GM23338 (cell line): ENCODE results near the gene CLIP2. TPM values are rescaled to one million over a fixed set of nuclear protein-coding genes. Genes with fewer than 3 reads are reported as not detected.

Source experiments
- ATAC-seq: fragments of 200-7000 bp; cut with Tn5 transposase; 3 replicates; pipeline ENCODE4 v1.9.1; 2020
- DNase-seq: peaks from one replicate; pipeline ENCODE4 v3.0.0-alpha.2; 2015; ENCODE audit warnings: low spot score
- H2AFZ ChIP-seq: fragments of 200-600 bp; sonication (generic); 2 replicates; pipeline ENCODE4 v1.8.0; 2016; ENCODE audit warnings: antibody characterized with exemption, mild to moderate bottlenecking, moderate library complexity
- H3F3A ChIP-seq: fragments of 200-600 bp; sonication (generic); replicated peaks from 2 replicates; pipeline ENCODE4 v1.8.0; 2017; ENCODE audit warnings: antibody characterized with exemption, mixed run types, low read depth
- H3K27ac ChIP-seq: fragments of 200-600 bp; sonication (generic); 2 replicates; pipeline ENCODE4 v1.6.1; 2016; ENCODE audit warnings: low read depth
- H3K27me3 ChIP-seq: fragments of 200-600 bp; sonication (generic); 2 replicates; pipeline ENCODE4 v1.8.0; 2016; ENCODE audit warnings: mild to moderate bottlenecking, mixed run types, moderate library complexity; ENCODE audit not compliant: insufficient read depth
- H3K36me3 ChIP-seq: fragments of 200-600 bp; sonication (generic); 2 replicates; pipeline ENCODE4 v1.8.0; 2016; ENCODE audit warnings: mild to moderate bottlenecking; ENCODE audit not compliant: insufficient read depth
- H3K4me1 ChIP-seq: fragments of 200-600 bp; sonication (generic); 2 replicates; pipeline ENCODE4 v1.8.0; 2016; ENCODE audit warnings: mild to moderate bottlenecking, moderate library complexity; ENCODE audit not compliant: insufficient read depth
- H3K4me2 ChIP-seq: fragments of 200-600 bp; sonication (generic); 2 replicates; pipeline ENCODE4 v1.7.1; 2017; ENCODE audit warnings: mixed run types
- H3K4me3 ChIP-seq: fragments of 200-600 bp; sonication (generic); 2 replicates; pipeline ENCODE4 v1.6.1; 2016; ENCODE audit warnings: mixed run types
- H3K79me2 ChIP-seq: fragments of 200-600 bp; sonication (generic); replicated peaks from 2 replicates; pipeline ENCODE4 v1.8.0; 2017; ENCODE audit warnings: mild to moderate bottlenecking; ENCODE audit not compliant: insufficient read depth
- H3K9me2 ChIP-seq: fragments of 200-600 bp; sonication (generic); 2 replicates; pipeline ENCODE4 v1.8.0; 2017; ENCODE audit not compliant: insufficient read depth
- H4K20me1 ChIP-seq: fragments of 200-600 bp; sonication (generic); replicated peaks from 2 replicates; pipeline ENCODE4 v1.8.0; 2017; ENCODE audit warnings: mild to moderate bottlenecking; ENCODE audit not compliant: insufficient read depth
- H3K27ac Mint-ChIP-seq: 2 replicates; pipeline ENCODE4 v1.8.0; 2020; ENCODE audit warnings: inconsistent platforms, mild to moderate bottlenecking, moderate library complexity, mixed read lengths
- H3K27me3 Mint-ChIP-seq: 3 replicates; pipeline ENCODE4 v1.8.0; 2022; ENCODE audit warnings: low read depth, mild to moderate bottlenecking, moderate library complexity, mixed read lengths, inconsistent platforms; ENCODE audit not compliant: insufficient read depth, poor library complexity
- H3K36me3 Mint-ChIP-seq: 3 replicates; pipeline ENCODE4 v1.8.0; 2021; ENCODE audit warnings: low read depth, mild to moderate bottlenecking, inconsistent platforms, moderate library complexity, mixed read lengths
- H3K4me1 Mint-ChIP-seq: 3 replicates; pipeline ENCODE4 v1.8.0; 2020; ENCODE audit warnings: mild to moderate bottlenecking, inconsistent platforms, mixed read lengths
- H3K4me3 Mint-ChIP-seq: 3 replicates; pipeline ENCODE4 v1.8.0; 2021; ENCODE audit warnings: moderate library complexity, mild to moderate bottlenecking, inconsistent platforms, mixed read lengths
- H3K9me3 Mint-ChIP-seq: 3 replicates; pipeline ENCODE4 v1.8.0; 2020; ENCODE audit warnings: moderate library complexity, mild to moderate bottlenecking, inconsistent platforms, mixed read lengths
- CREB1 ChIP-seq: fragments of 250-450 bp; sonication (Bioruptor Pico); IDR thresholded peaks from 2 replicates; pipeline ENCODE4 v1.5.0; 2020; ENCODE audit warnings: low read depth, mild to moderate bottlenecking, moderate library complexity
- EZH2 ChIP-seq: fragments of 200-600 bp; sonication (generic); IDR thresholded peaks from one replicate; pipeline ENCODE4 v1.8.0; 2017; ENCODE audit warnings: antibody characterized with exemption, mild to moderate bottlenecking, low read depth; ENCODE audit not compliant: unreplicated experiment
- EZH2phosphoT487 ChIP-seq: fragments of 200-600 bp; sonication (generic); IDR thresholded peaks from one replicate; pipeline ENCODE4 v1.8.1; 2018; ENCODE audit warnings: antibody characterized with exemption; ENCODE audit not compliant: unreplicated experiment
- JUNB ChIP-seq: IDR thresholded peaks from one replicate; pipeline ENCODE4 v1.6.1; 2016; ENCODE audit warnings: antibody characterized with exemption; ENCODE audit not compliant: unreplicated experiment
- NANOG ChIP-seq: IDR thresholded peaks from 2 replicates; pipeline ENCODE4 v1.6.1; 2016; ENCODE audit warnings: antibody characterized with exemption, borderline replicate concordance
- POLR2AphosphoS5 ChIP-seq: IDR thresholded peaks from 2 replicates; pipeline ENCODE4 v1.6.1; 2016; ENCODE audit warnings: antibody characterized with exemption, low read depth
- STAT1 ChIP-seq: IDR thresholded peaks from one replicate; pipeline ENCODE4 v1.6.1; 2016; ENCODE audit warnings: antibody characterized with exemption; ENCODE audit not compliant: unreplicated experiment
- ZNF114 ChIP-seq: fragments of 250-450 bp; sonication (Bioruptor Pico); IDR thresholded peaks from 2 replicates; pipeline ENCODE4 v1.5.0; 2020; ENCODE audit warnings: mild to moderate bottlenecking, moderate library complexity
- polyA plus RNA-seq: library from polyadenylated mRNA; unstranded; fragments of >200 nt; fragmentation: Nextera tagmentation; extraction: Ambion mirVana; gene quantifications from 2 replicates; pipeline ENCODE4 v1.2.1, GENCODE V29; 2016
- total RNA-seq: library from RNA; depleted of rRNA; stranded (reverse); fragments of >200 nt; shearing (Covaris generic); gene quantifications from 2 replicates; pipeline ENCODE4 v1.2.3, GENCODE V29; 2014
- TF ChIP-seq, protein P1 (sequence below), 2 experiments: fragments of 200-600 bp in 1 of 2; sonication (generic) in 1 of 2; conservative IDR thresholded peaks; 2 replicates each; pipeline versions ENCODE4 v1.5.1 to v1.6.1; 2016 to 2017; ENCODE audit warnings: antibody characterized with exemption in 2 of 2, low read depth in 2 of 2, mild to moderate bottlenecking in 2 of 2, moderate library complexity in 1 of 2
- TF ChIP-seq, protein P2 (sequence below): fragments of 250-450 bp; sonication (Bioruptor Pico); IDR thresholded peaks from 2 replicates; pipeline ENCODE4 v1.5.0; 2020; ENCODE audit warnings: mild to moderate bottlenecking, moderate library complexity
- TF ChIP-seq, protein P3 (sequence below): IDR thresholded peaks from one replicate; pipeline ENCODE4 v1.6.1; 2018; ENCODE audit warnings: antibody characterized with exemption; ENCODE audit not compliant: unreplicated experiment
- TF ChIP-seq, protein P4 (sequence below): IDR thresholded peaks from 2 replicates; pipeline ENCODE4 v1.6.1; 2016; ENCODE audit warnings: antibody characterized with exemption

Gene CLIP2
- total and polyA plus RNA-seq, 2 experiments from 2014 or later = 8.1 to 51.9 TPM

DNA sequence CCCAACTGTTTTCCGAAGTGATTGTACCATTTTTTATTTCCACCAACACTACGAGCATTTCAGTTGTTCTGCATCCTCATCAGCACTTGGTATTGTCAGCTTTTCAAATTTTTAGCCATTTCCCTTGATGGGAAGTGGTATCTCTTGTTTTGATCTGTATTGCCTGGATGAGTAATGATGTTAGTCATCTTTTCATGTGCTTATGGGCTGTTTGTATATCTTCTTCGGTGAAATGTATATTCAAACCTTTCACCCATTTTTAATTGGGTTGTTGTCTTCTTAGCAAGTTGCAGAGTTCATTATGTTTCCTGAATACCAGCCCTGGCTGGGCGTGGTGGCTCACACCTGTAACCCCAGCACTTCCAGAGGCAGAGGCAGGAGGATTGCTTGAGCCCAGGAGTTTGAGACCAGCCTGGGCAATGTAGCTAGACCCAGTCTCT, 22.1 kb downstream of the CLIP2 start (continued):
- TF ChIP-seq, protein P1, sequence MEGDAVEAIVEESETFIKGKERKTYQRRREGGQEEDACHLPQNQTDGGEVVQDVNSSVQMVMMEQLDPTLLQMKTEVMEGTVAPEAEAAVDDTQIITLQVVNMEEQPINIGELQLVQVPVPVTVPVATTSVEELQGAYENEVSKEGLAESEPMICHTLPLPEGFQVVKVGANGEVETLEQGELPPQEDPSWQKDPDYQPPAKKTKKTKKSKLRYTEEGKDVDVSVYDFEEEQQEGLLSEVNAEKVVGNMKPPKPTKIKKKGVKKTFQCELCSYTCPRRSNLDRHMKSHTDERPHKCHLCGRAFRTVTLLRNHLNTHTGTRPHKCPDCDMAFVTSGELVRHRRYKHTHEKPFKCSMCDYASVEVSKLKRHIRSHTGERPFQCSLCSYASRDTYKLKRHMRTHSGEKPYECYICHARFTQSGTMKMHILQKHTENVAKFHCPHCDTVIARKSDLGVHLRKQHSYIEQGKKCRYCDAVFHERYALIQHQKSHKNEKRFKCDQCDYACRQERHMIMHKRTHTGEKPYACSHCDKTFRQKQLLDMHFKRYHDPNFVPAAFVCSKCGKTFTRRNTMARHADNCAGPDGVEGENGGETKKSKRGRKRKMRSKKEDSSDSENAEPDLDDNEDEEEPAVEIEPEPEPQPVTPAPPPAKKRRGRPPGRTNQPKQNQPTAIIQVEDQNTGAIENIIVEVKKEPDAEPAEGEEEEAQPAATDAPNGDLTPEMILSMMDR (conservative IDR thresholded peaks at IDR 0.05; ENCODE audit: low read depth in 2 of 2) = no peak
- TF ChIP-seq POLR2AphosphoS5 = no peak
- TF ChIP-seq EZH2 = no peak

DNA sequence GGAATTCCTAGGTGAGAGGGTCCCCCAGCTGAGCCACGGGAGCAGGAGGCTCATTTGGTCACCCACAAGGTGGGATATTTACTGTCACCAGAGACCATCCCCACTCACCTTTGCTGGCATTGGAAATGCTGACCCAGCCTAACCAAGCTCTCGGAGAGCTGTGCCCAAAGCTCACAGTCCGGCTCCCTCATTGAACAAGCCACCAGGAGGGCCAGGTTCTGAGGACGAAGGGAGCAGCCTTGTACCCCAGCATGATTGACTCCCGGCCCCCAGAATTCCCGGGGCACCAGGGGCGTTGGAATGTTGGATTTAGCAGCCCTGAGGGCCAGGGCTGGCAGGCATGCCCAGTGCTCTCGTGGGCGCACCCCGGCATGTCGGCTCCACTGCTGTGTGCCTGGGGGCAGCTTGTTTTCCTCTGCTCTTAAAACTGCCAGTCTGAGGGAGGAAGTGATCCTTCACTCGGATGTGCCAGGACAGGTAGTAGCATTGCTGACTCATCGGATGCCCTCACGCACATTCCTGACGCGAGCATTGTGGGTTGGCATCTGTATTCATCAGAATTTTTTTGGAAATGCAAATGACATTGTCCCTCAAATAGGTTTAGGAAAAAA, 23.3 kb downstream of the CLIP2 start:
- Histone ChIP-seq H3K36me3 (no peaks in the 10 kb centered on the region), H4K20me1 (no peaks in the 10 kb centered on the region; the same call in 1 of the 2 replicates), H3K4me3 (no peak overlapping the region), H3K79me2 (peaks cover 37% of the 10 kb centered on the region), H3K27ac (no peak overlapping the region), H2AFZ (no peak overlapping the region), H3K27me3 (no peaks in the 10 kb centered on the region), H3K4me2 (peak overlapping the region; percentile 43; the same call in 1 of the 2 replicates), H3F3A (no peaks in the 10 kb centered on the region), H3K9me2 (no peaks in the 10 kb centered on the region), H3K4me1 (peaks cover 7% of the 10 kb centered on the region; the same call in 1 of the 2 replicates)
- peaks cover 13% of the 10 kb centered on the region for H3K27me3 Mint-ChIP-seq
- no peaks in the 10 kb centered on the region for H3K9me3 Mint-ChIP-seq
- ATAC-seq (peak; percentile 47), DNase-seq (no peak)
- peaks cover 11% of the 10 kb centered on the region; the same call in 2 of the 3 replicates for H3K36me3 Mint-ChIP-seq
- H3K4me1 Mint-ChIP-seq = peaks cover 4% of the 10 kb centered on the region; the same call in 1 of the 3 replicates
- H3K4me3 Mint-ChIP-seq = no peak overlapping the region
- peak overlapping the region; percentile 56; the same call in 1 of the 2 replicates for H3K27ac Mint-ChIP-seq
- TF ChIP-seq POLR2AphosphoS5 = no peak
- TF ChIP-seq, protein P2, sequence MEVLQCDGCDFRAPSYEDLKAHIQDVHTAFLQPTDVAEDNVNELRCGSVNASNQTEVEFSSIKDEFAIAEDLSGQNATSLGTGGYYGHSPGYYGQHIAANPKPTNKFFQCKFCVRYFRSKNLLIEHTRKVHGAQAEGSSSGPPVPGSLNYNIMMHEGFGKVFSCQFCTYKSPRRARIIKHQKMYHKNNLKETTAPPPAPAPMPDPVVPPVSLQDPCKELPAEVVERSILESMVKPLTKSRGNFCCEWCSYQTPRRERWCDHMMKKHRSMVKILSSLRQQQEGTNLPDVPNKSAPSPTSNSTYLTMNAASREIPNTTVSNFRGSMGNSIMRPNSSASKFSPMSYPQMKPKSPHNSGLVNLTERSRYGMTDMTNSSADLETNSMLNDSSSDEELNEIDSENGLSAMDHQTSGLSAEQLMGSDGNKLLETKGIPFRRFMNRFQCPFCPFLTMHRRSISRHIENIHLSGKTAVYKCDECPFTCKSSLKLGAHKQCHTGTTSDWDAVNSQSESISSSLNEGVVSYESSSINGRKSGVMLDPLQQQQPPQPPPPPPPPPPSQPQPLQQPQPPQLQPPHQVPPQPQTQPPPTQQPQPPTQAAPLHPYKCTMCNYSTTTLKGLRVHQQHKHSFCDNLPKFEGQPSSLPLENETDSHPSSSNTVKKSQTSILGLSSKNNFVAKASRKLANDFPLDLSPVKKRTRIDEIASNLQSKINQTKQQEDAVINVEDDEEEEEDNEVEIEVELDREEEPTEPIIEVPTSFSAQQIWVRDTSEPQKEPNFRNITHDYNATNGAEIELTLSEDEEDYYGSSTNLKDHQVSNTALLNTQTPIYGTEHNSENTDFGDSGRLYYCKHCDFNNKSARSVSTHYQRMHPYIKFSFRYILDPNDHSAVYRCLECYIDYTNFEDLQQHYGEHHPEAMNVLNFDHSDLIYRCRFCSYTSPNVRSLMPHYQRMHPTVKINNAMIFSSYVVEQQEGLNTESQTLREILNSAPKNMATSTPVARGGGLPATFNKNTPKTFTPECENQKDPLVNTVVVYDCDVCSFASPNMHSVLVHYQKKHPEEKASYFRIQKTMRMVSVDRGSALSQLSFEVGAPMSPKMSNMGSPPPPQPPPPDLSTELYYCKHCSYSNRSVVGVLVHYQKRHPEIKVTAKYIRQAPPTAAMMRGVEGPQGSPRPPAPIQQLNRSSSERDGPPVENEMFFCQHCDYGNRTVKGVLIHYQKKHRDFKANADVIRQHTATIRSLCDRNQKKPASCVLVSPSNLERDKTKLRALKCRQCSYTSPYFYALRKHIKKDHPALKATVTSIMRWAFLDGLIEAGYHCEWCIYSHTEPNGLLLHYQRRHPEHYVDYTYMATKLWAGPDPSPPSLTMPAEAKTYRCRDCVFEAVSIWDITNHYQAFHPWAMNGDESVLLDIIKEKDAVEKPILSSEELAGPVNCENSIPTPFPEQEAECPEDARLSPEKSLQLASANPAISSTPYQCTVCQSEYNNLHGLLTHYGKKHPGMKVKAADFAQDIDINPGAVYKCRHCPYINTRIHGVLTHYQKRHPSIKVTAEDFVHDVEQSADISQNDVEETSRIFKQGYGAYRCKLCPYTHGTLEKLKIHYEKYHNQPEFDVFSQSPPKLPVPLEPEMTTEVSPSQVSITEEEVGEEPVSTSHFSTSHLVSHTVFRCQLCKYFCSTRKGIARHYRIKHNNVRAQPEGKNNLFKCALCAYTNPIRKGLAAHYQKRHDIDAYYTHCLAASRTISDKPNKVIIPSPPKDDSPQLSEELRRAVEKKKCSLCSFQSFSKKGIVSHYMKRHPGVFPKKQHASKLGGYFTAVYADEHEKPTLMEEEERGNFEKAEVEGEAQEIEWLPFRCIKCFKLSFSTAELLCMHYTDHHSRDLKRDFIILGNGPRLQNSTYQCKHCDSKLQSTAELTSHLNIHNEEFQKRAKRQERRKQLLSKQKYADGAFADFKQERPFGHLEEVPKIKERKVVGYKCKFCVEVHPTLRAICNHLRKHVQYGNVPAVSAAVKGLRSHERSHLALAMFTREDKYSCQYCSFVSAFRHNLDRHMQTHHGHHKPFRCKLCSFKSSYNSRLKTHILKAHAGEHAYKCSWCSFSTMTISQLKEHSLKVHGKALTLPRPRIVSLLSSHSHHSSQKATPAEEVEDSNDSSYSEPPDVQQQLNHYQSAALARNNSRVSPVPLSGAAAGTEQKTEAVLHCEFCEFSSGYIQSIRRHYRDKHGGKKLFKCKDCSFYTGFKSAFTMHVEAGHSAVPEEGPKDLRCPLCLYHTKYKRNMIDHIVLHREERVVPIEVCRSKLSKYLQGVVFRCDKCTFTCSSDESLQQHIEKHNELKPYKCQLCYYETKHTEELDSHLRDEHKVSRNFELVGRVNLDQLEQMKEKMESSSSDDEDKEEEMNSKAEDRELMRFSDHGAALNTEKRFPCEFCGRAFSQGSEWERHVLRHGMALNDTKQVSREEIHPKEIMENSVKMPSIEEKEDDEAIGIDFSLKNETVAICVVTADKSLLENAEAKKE (CRISPR knock-in tag) = no peak
- TF ChIP-seq ZNF114 (CRISPR knock-in tag) = no peak
- no peak for TF ChIP-seq EZH2phosphoT487
- no peak for TF ChIP-seq JUNB
- no peak for TF ChIP-seq STAT1
- TF ChIP-seq NANOG = no peak
- no peak for TF ChIP-seq EZH2
- TF ChIP-seq, protein P3, sequence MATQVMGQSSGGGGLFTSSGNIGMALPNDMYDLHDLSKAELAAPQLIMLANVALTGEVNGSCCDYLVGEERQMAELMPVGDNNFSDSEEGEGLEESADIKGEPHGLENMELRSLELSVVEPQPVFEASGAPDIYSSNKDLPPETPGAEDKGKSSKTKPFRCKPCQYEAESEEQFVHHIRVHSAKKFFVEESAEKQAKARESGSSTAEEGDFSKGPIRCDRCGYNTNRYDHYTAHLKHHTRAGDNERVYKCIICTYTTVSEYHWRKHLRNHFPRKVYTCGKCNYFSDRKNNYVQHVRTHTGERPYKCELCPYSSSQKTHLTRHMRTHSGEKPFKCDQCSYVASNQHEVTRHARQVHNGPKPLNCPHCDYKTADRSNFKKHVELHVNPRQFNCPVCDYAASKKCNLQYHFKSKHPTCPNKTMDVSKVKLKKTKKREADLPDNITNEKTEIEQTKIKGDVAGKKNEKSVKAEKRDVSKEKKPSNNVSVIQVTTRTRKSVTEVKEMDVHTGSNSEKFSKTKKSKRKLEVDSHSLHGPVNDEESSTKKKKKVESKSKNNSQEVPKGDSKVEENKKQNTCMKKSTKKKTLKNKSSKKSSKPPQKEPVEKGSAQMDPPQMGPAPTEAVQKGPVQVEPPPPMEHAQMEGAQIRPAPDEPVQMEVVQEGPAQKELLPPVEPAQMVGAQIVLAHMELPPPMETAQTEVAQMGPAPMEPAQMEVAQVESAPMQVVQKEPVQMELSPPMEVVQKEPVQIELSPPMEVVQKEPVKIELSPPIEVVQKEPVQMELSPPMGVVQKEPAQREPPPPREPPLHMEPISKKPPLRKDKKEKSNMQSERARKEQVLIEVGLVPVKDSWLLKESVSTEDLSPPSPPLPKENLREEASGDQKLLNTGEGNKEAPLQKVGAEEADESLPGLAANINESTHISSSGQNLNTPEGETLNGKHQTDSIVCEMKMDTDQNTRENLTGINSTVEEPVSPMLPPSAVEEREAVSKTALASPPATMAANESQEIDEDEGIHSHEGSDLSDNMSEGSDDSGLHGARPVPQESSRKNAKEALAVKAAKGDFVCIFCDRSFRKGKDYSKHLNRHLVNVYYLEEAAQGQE = no peak
- TF ChIP-seq, protein P4, sequence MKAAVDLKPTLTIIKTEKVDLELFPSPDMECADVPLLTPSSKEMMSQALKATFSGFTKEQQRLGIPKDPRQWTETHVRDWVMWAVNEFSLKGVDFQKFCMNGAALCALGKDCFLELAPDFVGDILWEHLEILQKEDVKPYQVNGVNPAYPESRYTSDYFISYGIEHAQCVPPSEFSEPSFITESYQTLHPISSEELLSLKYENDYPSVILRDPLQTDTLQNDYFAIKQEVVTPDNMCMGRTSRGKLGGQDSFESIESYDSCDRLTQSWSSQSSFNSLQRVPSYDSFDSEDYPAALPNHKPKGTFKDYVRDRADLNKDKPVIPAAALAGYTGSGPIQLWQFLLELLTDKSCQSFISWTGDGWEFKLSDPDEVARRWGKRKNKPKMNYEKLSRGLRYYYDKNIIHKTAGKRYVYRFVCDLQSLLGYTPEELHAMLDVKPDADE = no peak
- no peak for TF ChIP-seq CREB1 (CRISPR knock-in tag)
